Stimulated activated CD4-positive, alpha-beta T cell treated with anti-CD3 and anti-CD28 coated beads, Interleukin-1b, Interleukin-23, amount 100 ng/mL, for 4 hours (primary cell): ENCODE results near the gene SLC10A6.
"Not testable (repeated sequence)": the region's sequence is repeated elsewhere in the genome, so short reads cannot be mapped to it uniquely, and the experiment has no call there.

Experiments
- DNase-seq, 2 donors: peaks; one replicate each; pipeline ENCODE4 v3.0.0-alpha.2; 2020; ENCODE audit warnings: low read depth in 2 of 2

Gene SLC10A6

DNA sequence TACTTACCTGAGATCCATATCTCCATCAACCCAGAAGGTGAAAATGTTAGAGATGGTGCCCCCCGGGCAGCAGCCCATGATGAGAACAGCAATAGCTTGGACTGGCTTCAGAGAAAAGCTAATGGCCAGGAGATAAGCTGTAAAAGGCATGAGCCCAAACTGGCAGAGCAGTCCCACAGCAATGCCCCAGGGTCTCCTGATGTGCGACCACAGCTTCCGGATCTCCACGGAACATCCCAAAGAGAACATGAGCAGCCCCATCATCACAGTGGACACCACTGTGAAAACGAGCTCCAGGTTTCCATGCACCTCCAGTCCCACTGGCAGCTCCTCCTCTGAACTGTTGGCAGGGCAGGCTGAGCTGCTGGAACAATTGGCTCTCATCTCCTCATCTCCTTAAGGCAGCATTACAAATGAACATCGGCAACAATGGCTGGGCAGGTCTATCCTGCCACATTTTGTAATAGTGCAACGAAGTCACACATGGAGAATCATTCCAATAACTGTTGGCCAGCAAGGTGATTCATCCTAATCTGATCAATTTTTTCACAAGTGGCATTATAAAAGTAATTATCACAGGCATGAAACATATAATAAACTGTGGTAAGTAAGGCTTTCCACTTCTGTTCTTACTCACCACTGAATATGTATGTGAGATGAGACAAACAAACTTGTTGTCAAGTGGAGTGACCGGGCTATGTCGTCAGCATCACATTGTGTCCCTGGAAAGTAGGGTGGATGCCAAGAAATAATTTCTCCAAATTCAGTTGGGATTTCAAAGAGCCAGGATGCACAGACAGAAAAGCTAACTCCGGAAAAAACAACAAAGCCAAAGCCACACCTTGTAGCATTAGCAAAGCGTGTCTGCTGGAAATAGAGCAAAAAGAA lies at the start of gene SLC10A6:
SLC10A6 (minus strand) TSS at position 653 of the 888 bp plus-strand sequence; CDS start at position 384, 269 bp downstream.
- no peak for DNase-seq

GRCh38 chr4:86898562-86898961 lies 49.4 kb upstream of the SLC10A6 start:
- no peak for DNase-seq

- no peak for DNase-seq
Observed at GRCh38 chr4:86896596-86896995, 47.4 kb upstream of the SLC10A6 start.

GRCh38 chr4:86895692-86896488 lies 46.7 kb upstream of the SLC10A6 start:
- no peak for DNase-seq

- DNase-seq, result no peak
Observed at GRCh38 chr4:86894455-86894854, 45.3 kb upstream of the SLC10A6 start.

- DNase-seq, result no peak
Observed at GRCh38 chr4:86893136-86893535, 44.0 kb upstream of the SLC10A6 start.

DNA sequence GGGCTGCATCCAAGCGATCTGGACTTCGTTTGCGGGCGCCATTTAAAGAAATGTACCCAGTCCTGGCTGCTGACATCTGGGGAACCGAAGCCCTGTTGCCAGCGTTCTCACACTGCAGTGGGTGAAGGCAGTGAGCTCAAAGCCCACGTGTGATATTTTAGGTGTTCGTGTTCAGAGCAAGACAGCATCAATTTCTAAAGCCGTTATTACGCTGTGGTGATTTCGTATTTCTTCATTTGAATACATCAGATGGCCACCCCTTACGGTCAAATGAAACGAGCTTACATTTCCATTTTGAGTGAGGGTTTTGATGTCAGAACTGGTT lies 43.4 kb upstream of the SLC10A6 start:
- no peak for DNase-seq

DNA sequence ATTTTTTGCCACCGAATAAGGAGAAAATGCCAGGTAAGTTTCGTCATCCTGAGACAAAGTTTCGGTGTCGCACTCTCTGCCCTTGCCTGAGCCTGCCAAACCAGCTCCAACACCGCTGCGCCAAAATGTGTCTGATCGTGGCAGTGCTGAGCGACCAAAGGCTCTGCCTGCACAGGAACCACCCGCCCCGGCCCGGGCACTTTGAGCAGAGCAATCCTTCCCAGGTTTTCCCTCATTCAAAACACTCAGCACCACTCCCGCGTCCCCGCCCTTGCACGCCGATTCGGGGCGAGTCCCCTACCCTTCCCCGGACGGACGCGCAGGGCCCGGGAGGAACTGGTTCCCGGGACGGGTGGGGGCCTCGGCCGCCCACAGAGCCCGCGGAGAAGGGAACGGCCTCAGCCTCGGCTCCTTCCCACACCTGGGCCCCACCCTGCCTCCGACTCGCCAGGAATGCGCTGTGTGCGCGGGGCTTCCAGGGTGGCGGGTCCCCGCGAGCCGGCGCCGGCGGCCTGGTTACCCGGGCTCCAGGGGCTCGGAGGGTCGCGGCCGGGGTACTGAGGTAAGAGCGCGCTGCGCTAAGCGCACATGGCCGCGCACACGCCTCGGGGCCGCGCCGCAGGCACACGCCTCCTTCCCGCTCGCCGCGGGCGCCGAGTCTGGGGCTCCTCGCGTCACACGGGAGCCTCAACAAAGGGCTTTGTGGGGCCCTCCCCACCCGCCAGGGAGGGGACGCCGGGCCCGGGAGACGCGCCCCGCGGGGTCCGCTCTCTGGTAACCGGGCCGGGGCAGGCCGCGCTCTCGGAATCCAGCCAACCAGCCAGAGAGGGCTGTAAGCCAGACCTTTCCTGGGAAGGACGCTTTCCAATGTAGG lies 42.8 kb upstream of the SLC10A6 start, which contains the start of gene C4orf36:
C4orf36 (minus strand) TSS at position 661 of the 874 bp plus-strand sequence. CDS start 902 bp downstream, outside the sequence.
- peak in 1 of 2 donors; percentile 24 for DNase-seq

DNA sequence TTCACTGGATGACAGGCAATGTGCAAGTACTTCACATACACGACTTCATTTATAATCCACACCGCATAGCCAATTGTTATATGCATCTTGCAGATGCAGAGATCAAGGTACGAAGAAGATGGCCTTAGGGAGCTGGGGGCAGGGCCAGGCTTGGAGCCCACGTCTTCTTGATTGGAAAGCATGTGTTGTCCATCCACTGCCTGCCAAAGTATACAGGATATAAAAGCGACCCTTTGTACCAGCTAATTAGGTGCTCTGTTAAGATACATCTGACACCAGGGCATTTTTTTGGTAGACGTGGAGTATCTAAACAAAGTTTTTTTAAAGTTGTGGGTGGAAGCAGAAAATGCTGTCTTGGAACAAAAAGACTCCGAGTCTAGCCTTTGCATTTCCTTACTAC lies 41.6 kb upstream of the SLC10A6 start:
- no peak for DNase-seq

GRCh38 chr4:86879641-86880040 lies 30.5 kb upstream of the SLC10A6 start:
- DNase-seq, result no peak

GRCh38 chr4:86878640-86879039 lies 29.5 kb upstream of the SLC10A6 start:
- no peak for DNase-seq

- DNase-seq, result no peak
Observed at GRCh38 chr4:86876894-86877685, 27.9 kb upstream of the SLC10A6 start.

GRCh38 chr4:86875436-86875835 lies 26.3 kb upstream of the SLC10A6 start:
- DNase-seq, result not testable (repeated sequence)

GRCh38 chr4:86872135-86872534 lies 23.0 kb upstream of the SLC10A6 start:
- DNase-seq, result no peak

- DNase-seq, result no peak
Observed at GRCh38 chr4:86870442-86871069, 21.4 kb upstream of the SLC10A6 start.

- no peak for DNase-seq
Observed at GRCh38 chr4:86857341-86858052, 8.3 kb upstream of the SLC10A6 start.

- DNase-seq, result no peak
Observed at GRCh38 chr4:86856896-86857295, 7.7 kb upstream of the SLC10A6 start.

- DNase-seq, result no peak
Observed at GRCh38 chr4:86855572-86855971, 6.4 kb upstream of the SLC10A6 start.

GRCh38 chr4:86853209-86853608 lies 4.0 kb upstream of the SLC10A6 start:
- no peak for DNase-seq

DNA sequence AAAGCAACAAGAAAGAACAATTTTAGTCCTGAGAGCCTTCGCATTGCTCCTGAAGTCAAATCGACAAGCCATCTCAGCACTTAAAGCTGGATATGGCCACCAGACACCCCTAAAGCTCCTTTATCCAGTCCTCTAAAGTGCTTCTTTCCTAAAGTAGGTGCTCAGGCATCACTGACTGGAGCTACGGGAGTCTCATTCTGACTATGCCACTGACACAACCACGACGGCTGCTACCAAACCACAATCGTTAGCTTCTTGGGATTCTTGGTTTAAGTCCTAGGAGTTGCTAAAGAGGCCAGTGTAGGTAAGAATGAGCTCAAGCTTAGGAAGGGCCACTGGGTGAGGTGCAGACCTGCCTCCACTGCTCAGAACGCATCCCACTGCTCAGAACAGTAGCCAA lies 1.0 kb downstream of the SLC10A6 start:
- no peak for DNase-seq
